OCI-LY7 (cell line): ENCODE data around the gene IL20RA. TPM values are rescaled to one million over a fixed set of nuclear protein-coding genes. Genes with fewer than 3 reads are reported as not detected.

Experiments used
- BruUV-seq: library from RNA; stranded (reverse); fragments of 400-500 nt; replicated peaks from 2 replicates; lab custom pipeline; 2021; lab: Mats Ljungman, UMichigan
- CTCF ChIA-PET: fragments of 300-600 bp; sonication (Branson Sonifier 250); formaldehyde crosslinking; loops from one replicate; lab custom pipeline; 2022; ENCODE audit warnings: antibody characterized with exemption; ENCODE audit not compliant: unreplicated experiment; lab: Charles Lee
- POLR2A ChIA-PET: fragments of 300-600 bp; sonication (Branson Sonifier 250); formaldehyde crosslinking; loops from one replicate; lab custom pipeline; 2022; ENCODE audit warnings: antibody characterized with exemption; lab: Charles Lee
- DNase-seq: peaks from one replicate; pipeline ENCODE4 v3.0.0-alpha.2; 2015; ENCODE audit warnings: low spot score
- H2AFZ ChIP-seq: fragments of 200-600 bp; sonication (generic), shearing (Covaris generic); 2 replicates; pipeline ENCODE4 v1.6.1; 2014; ENCODE audit warnings: mild to moderate bottlenecking, antibody characterized with exemption, low read length, moderate library complexity
- H3K27ac ChIP-seq: fragments of 200-600 bp; sonication (generic); 2 replicates; pipeline ENCODE4 v1.5.1; 2014; ENCODE audit warnings: mixed run types, low read depth, mild to moderate bottlenecking, moderate library complexity, low read length, inconsistent platforms; ENCODE audit not compliant: poor library complexity, severe bottlenecking
- H3K36me3 ChIP-seq: fragments of 200-600 bp; sonication (generic); 2 replicates; pipeline ENCODE4 v1.6.1; 2014; ENCODE audit warnings: mild to moderate bottlenecking, antibody characterized with exemption, low read length, moderate library complexity, mixed read lengths; ENCODE audit not compliant: insufficient read depth
- H3K4me1 ChIP-seq: fragments of 200-600 bp; sonication (generic); 2 replicates; pipeline ENCODE4 v1.5.1; 2014; ENCODE audit warnings: mild to moderate bottlenecking, low read length; ENCODE audit not compliant: insufficient read depth, poor library complexity, severe bottlenecking
- H3K4me2 ChIP-seq: fragments of 200-600 bp; sonication (generic); 2 replicates; pipeline ENCODE4 v1.6.1; 2014; ENCODE audit warnings: mild to moderate bottlenecking, low read length
- H3K4me3 ChIP-seq: fragments of 200-600 bp; sonication (generic); 2 replicates; pipeline ENCODE4 v1.5.1; 2014; ENCODE audit warnings: mild to moderate bottlenecking, low read depth, low read length; ENCODE audit not compliant: poor library complexity, severe bottlenecking
- H3K79me2 ChIP-seq: fragments of 200-600 bp; sonication (generic); 2 replicates; pipeline ENCODE4 v1.6.1; 2016; ENCODE audit warnings: low read depth, mild to moderate bottlenecking, low read length, moderate library complexity, mixed read lengths; ENCODE audit not compliant: insufficient read depth
- H3K9me2 ChIP-seq: fragments of 200-600 bp; sonication (generic); 2 replicates; pipeline ENCODE4 v1.6.1; 2016; ENCODE audit warnings: mild to moderate bottlenecking, low read length, mixed read lengths; ENCODE audit not compliant: insufficient read depth
- H3K9me3 ChIP-seq: fragments of 200-600 bp; sonication (generic); 2 replicates; pipeline ENCODE4 v1.6.1; 2014; ENCODE audit warnings: mild to moderate bottlenecking, mixed run types, low read length, mixed read lengths
- H4K20me1 ChIP-seq: fragments of 200-600 bp; sonication (generic); 2 replicates; pipeline ENCODE4 v1.6.1; 2014; ENCODE audit warnings: mild to moderate bottlenecking, antibody characterized with exemption, low read length, moderate library complexity, mixed read lengths; ENCODE audit not compliant: insufficient read depth
- EZH2phosphoT487 ChIP-seq: fragments of 200-600 bp; sonication (generic); IDR thresholded peaks from 2 replicates; pipeline ENCODE4 v1.6.1; 2018; ENCODE audit warnings: low read depth, borderline replicate concordance, mild to moderate bottlenecking, mixed run types, antibody characterized with exemption, low read length, moderate library complexity, mixed read lengths
- intact Hi-C: fragments of 100-400 bp; cut with micrococcal nuclease; formaldehyde crosslinking; loops from one replicate; pipeline ENCODE4 v1.10.0; 2022; ENCODE audit not compliant: unreplicated experiment
- total RNA-seq, 2 experiments: library from RNA; depleted of rRNA in 1 of 2; stranded (reverse); fragments of >200 nt in 1 of 2; shearing (Covaris generic) in 1 of 2; gene quantifications; 2 replicates each; pipeline ENCODE4 v1.2.3, GENCODE V29; 2014 to 2022
- TF ChIP-seq, protein P1 (sequence below): fragments of 200-600 bp; sonication (generic); conservative IDR thresholded peaks from 2 replicates; pipeline ENCODE4 v1.5.1; 2014; ENCODE audit warnings: mild to moderate bottlenecking, antibody characterized with exemption, low read length, moderate library complexity, mixed read lengths

IL20RA gene
- total RNA-seq, 2 experiments from 2014 or later: not detected

DNA sequence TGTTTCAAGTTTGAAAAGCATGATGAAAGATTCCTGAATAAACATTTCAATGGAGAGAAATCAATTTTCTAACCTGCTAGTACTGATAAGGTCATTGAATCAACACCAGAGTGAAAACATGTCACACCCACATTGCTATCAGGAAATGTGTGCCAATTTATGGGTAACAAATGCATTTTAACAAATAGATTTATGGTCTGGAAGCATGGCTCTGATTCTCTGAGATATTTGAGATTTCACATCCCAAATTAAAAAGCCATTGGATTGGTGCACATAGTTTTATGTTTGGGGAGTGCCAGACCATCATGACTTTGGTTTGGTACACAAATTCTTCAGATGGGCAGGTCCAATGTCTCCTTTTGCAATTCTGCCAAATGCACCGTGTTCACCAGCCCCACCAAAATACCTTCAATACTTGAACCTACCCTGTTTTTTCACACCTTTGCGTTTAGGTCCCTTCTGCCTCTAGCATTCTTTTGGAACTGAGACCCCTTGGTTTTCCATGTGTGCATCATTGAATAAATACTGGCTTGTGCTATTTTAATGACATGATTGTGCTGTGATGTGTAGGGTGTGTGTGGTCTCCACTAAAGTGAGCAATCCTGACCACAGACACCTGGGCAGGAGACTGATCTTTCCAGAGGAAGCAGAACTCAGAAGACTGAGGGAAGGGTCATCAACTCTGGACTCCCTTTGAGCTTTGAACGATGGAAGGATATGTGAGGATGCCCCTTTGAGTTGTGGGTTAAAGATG is 20.4 kb downstream of the IL20RA start:
- BruUV-seq: no TSS peak
- ChIA-PET POLR2A (no interaction called here), CTCF (no interaction called here)
- Histone ChIP-seq H3K27ac (no peak overlapping the region), H3K4me1 (no peaks in the 10 kb centered on the region), H3K79me2 (no peaks in the 10 kb centered on the region), H3K36me3 (no peaks in the 10 kb centered on the region), H3K9me3 (no peaks in the 10 kb centered on the region), H2AFZ (no peak overlapping the region), H3K4me3 (no peak overlapping the region), H4K20me1 (no peaks in the 10 kb centered on the region), H3K9me2 (no peaks in the 10 kb centered on the region), H3K4me2 (no peak overlapping the region)
- intact Hi-C loops: no loop called here
- TF ChIP-seq EZH2phosphoT487: no peak
- TF ChIP-seq, protein P1, sequence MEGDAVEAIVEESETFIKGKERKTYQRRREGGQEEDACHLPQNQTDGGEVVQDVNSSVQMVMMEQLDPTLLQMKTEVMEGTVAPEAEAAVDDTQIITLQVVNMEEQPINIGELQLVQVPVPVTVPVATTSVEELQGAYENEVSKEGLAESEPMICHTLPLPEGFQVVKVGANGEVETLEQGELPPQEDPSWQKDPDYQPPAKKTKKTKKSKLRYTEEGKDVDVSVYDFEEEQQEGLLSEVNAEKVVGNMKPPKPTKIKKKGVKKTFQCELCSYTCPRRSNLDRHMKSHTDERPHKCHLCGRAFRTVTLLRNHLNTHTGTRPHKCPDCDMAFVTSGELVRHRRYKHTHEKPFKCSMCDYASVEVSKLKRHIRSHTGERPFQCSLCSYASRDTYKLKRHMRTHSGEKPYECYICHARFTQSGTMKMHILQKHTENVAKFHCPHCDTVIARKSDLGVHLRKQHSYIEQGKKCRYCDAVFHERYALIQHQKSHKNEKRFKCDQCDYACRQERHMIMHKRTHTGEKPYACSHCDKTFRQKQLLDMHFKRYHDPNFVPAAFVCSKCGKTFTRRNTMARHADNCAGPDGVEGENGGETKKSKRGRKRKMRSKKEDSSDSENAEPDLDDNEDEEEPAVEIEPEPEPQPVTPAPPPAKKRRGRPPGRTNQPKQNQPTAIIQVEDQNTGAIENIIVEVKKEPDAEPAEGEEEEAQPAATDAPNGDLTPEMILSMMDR: no peak
- no peak for DNase-seq

DNA sequence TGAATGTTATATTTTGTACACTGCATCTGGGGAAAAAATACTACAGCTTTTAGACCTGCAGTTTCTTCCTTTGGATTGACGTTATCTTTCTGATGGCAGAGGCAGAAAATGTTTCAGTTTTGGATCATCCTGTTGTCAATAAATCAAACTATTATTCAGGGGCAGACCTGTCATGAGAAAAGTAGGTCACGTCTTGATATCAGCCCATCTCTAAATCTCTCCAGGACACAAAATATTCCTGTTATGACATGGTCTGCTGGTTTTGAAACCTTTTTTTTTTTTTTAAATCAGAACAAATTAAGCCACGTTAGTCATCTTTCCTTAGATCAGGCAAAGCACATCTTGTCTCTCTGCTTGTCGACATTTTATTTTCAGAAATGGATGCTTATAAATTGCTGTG is 24.0 kb downstream of the IL20RA start:
- Histone ChIP-seq H3K79me2 (no peaks in the 10 kb centered on the region), H3K36me3 (no peaks in the 10 kb centered on the region), H3K4me1 (no peaks in the 10 kb centered on the region), H4K20me1 (no peaks in the 10 kb centered on the region), H3K4me3 (no peak overlapping the region), H3K9me2 (no peaks in the 10 kb centered on the region), H3K9me3 (no peaks in the 10 kb centered on the region), H2AFZ (no peak overlapping the region), H3K27ac (no peak overlapping the region), H3K4me2 (no peak overlapping the region)
- ChIA-PET CTCF (no interaction called here), POLR2A (interaction anchor here (0.6 to 0.7 kb wide), 2 partner anchors 9 to 639 kb away, joined by 3 read pairs; no protein-coding TSS in a partner anchor)
- TF ChIP-seq, protein P1: no peak
- intact Hi-C loops: no loop called here
- no peak for DNase-seq
- no TSS peak for BruUV-seq
